Vein endothelial cell (primary cell): ENCODE measurements around the gene BIRC7. TPM values are rescaled to one million over a fixed set of nuclear protein-coding genes. Genes with fewer than 3 reads are reported as not detected.

Source experiments
- small RNA-seq: library from RNA; depleted of rRNA; stranded (forward); fragments of <200 nt; gene quantifications from one replicate; pipeline ENCODE3, GENCODE V24; 2012
- total RNA-seq: library from RNA; depleted of rRNA; stranded (reverse); fragments of >200 nt; gene quantifications from 2 replicates; pipeline ENCODE4 v1.2.3, GENCODE V29; 2012

Gene BIRC7
- not detected in 2 replicates for total RNA-seq

GRCh38 chr20:63235399-63235983 lies at the start of gene BIRC7:
Gene BIRC7 (plus strand): TSS chr20:63235905. CDS start chr20:63236097, 192 bp downstream.

DNA sequence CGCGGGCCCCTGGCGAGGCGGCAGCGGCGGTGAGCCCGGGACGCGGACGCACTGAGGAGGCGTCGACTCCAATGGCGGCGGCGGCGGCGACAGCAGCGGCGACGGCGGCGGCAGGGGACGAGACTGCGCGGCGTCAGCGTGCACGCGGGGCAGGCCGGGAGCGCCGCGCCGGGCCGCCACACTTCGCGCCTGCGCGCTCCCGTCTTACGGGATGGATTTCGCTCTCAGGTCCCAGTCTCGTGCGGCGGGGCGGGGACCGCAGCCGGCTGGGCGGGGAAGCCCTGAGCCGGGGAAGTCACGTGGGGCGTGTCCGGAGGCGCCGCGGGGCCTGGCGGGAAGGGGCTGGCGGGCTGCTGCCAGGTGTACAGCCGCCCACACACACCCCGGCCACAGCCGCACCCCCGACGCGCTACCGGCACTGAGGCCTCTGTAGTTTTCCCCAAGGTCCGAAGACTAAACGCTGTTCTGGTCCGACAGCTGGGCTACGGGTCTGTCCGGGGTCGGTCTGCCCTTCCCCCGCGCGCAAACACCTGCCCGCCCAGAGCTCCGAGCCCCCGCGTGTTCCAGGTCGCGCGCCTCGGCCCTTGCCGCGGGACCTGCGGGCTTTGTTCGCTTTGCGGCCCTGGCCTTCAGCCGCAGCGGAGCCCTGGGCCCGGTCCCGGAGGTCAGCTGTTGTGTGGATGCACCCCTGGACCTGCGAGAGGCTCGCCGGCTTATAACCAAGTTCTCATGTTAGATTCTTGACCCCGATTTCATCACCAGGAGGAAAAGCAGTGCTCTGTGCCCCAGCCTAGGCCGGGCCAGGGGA lies 19.5 kb upstream of the BIRC7 start, which contains the start of gene YTHDF1:
Gene YTHDF1 (minus strand): TSS at position 91 of the 808 bp plus-strand sequence. CDS start 239 bp downstream, outside the sequence.

GRCh38 chr20:63254232-63254605 lies 18.5 kb downstream of the BIRC7 start, which contains the start of gene NKAIN4:
Gene NKAIN4 (minus strand): TSS chr20:63254463. CDS start chr20:63254450, 13 bp downstream.

DNA sequence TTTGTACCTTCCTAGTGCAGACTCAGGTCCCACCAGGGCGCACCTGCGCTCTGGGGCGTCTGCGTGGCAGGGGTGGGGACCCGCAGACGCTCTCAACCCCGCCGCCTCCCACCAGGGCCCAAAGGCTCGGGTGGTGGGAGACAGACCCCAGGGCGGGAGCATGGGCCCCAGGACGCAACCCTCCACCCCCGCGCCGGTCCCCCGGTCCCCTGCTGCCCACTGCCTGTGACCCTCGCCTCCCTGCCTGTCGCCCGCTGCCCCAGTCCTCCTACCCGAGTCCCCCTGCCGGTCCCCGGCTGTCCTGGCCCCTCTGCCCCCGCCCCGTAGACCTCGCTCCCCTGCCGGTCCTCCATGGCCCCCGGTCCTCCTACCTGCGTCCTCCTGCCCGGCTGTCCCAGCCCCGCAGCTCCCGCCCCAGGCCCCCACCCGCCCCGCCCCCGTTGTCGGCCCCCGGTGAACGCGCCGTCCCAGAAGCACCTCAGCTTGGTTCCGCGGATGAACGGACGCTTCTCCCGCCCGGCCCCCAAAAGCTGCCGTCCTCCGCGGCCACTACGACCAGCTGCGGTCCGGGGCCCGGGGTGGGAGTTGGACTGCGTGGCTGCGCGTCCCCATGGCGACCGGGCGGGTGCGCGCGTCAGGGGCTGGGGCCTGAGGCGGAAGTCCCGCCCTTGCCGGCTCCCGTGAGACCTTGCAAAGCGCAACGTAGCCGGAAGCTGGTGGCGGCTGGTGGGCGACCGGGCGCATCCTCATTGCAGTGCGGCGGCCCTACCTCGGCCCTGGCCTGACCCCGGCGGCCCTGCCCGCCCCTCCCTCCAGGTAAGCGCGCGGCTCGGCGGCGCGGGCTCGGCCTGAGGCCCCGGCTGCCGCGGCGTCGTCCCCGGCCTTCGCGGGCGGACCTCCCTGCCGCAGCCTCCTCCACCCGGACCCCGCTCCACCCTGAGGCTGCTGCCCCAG lies 36.7 kb downstream of the BIRC7 start, which contains the start of gene ARFGAP1:
Gene ARFGAP1 (plus strand): TSS at position 709 of the 954 bp plus-strand sequence. CDS start 2,768 bp downstream, outside the sequence.

Small RNA genes within 50 kb of the gene (small RNA-seq; reads per million reads assigned to genes)
- not detected for gene MIR3196
- gene MIR4326, result not detected

Other genes with a start within 250 kb of the BIRC7 start
- not detected in 2 replicates for gene BHLHE23, start 228.9 kb upstream of the BIRC7 start, total RNA-seq
- 36.4 and 40.8 TPM in 2 replicates for gene YTHDF1, start 19.8 kb upstream of the BIRC7 start, total RNA-seq
- gene NKAIN4, start 18.6 kb downstream of the BIRC7 start, total RNA-seq, result not detected in 2 replicates
- 61.8 and 68.6 TPM in 2 replicates for gene ARFGAP1, start 36.9 kb downstream of the BIRC7 start, total RNA-seq
- not detected in 2 replicates for gene COL20A1, start 57.3 kb downstream of the BIRC7 start, total RNA-seq
- not detected in 2 replicates for gene CHRNA4, start 125.4 kb downstream of the BIRC7 start, total RNA-seq
- gene KCNQ2, start 236.8 kb downstream of the BIRC7 start, total RNA-seq, result not detected in 2 replicates